Type B pancreatic cell (in vitro differentiated cells): ENCODE measurements around the gene METTL26. TPM values are rescaled to one million over a fixed set of nuclear protein-coding genes. Genes with fewer than 3 reads are reported as not detected.

ENCODE experiments used
- DNase-seq: peaks from one replicate; pipeline ENCODE4 v3.0.0; 2021; ENCODE audit warnings: mixed read lengths; ENCODE audit not compliant: unreplicated experiment; ENCODE audit errors: extremely low spot score
- H3K27ac Mint-ChIP-seq: 2 replicates; pipeline ENCODE4 v1.8.0; 2021; ENCODE audit warnings: mild to moderate bottlenecking, mixed read lengths
- H3K27me3 Mint-ChIP-seq: 2 replicates; pipeline ENCODE4 v1.8.0; 2021; ENCODE audit warnings: mixed read lengths
- H3K36me3 Mint-ChIP-seq: 2 replicates; pipeline ENCODE4 v1.8.0; 2021; ENCODE audit warnings: mixed read lengths
- H3K4me1 Mint-ChIP-seq: one replicate; pipeline ENCODE4 v1.8.0; 2021; ENCODE audit warnings: mixed read lengths; ENCODE audit not compliant: unreplicated experiment
- H3K4me3 Mint-ChIP-seq: 2 replicates; pipeline ENCODE4 v1.8.0; 2021; ENCODE audit warnings: mild to moderate bottlenecking, mixed read lengths
- H3K9me3 Mint-ChIP-seq: 2 replicates; pipeline ENCODE4 v1.8.0; 2021; ENCODE audit warnings: mixed read lengths
- total RNA-seq: library from RNA; stranded (reverse); gene quantifications from 2 replicates; pipeline ENCODE4 v1.2.1, GENCODE V29; 2021; ENCODE audit warnings: low replicate concordance
- TF ChIP-seq, protein P1 (sequence below): fragments of 200-600 bp; sonication (generic); conservative IDR thresholded peaks from 2 replicates; pipeline ENCODE4 v1.5.0; 2021; ENCODE audit warnings: antibody characterized with exemption, mild to moderate bottlenecking

METTL26 gene
- total RNA-seq, 1 donor from 2014 or later: 77.0 TPM

DNA sequence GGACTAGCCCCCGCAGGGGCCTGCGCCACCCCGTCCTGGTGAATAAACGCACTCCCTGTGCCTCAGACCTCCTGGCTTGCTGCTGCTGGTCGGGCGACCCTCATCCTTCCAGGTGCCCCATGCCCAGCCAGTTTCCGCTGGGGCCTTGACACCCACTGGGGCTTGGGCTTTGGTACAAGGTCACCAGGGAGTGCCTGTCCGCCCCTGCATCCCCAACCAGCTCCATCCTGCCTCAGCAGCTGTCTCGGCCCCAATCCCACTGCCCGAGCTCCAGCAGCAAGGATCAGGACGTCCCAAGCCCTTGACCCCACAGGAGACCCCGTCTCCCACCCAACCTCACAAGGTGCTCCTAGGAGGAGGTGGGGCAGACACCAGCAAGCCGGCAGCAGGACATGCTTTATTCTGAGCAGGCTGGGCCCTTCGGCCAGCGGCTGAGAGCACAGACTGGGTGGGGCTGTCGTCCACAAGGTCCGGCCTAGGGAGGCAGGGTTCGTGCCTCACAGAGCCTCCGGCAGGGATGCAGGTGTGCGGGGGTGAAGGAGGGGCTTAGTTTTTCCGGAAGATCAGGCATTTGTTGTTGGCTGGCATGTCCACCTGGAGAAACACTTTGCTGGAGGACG is 1.9 kb downstream of the METTL26 start:
- TF ChIP-seq, protein P1, sequence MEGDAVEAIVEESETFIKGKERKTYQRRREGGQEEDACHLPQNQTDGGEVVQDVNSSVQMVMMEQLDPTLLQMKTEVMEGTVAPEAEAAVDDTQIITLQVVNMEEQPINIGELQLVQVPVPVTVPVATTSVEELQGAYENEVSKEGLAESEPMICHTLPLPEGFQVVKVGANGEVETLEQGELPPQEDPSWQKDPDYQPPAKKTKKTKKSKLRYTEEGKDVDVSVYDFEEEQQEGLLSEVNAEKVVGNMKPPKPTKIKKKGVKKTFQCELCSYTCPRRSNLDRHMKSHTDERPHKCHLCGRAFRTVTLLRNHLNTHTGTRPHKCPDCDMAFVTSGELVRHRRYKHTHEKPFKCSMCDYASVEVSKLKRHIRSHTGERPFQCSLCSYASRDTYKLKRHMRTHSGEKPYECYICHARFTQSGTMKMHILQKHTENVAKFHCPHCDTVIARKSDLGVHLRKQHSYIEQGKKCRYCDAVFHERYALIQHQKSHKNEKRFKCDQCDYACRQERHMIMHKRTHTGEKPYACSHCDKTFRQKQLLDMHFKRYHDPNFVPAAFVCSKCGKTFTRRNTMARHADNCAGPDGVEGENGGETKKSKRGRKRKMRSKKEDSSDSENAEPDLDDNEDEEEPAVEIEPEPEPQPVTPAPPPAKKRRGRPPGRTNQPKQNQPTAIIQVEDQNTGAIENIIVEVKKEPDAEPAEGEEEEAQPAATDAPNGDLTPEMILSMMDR: no peak
- Mint-ChIP-seq H3K27me3 (peaks cover 6% of the 10 kb centered on the region), H3K36me3 (no peaks in the 10 kb centered on the region), H3K27ac (no peak overlapping the region), H3K4me3 (peak overlapping the region; percentile 79), H3K9me3 (no peaks in the 10 kb centered on the region), H3K4me1 (peaks cover 8% of the 10 kb centered on the region)
- no peak for DNase-seq

- H3K4me1 Mint-ChIP-seq: peaks cover 10% of the 10 kb centered on the region
- H3K27me3 Mint-ChIP-seq: peaks cover 6% of the 10 kb centered on the region
- no peaks in the 10 kb centered on the region for H3K9me3 Mint-ChIP-seq
- no peak overlapping the region for H3K27ac Mint-ChIP-seq
- H3K4me3 Mint-ChIP-seq: no peak overlapping the region
- DNase-seq: no peak
- TF ChIP-seq, protein P1: no peak
- H3K36me3 Mint-ChIP-seq: no peaks in the 10 kb centered on the region
Measured at GRCh38 chr16:633336-634050, 2.6 kb downstream of the METTL26 start.

DNA sequence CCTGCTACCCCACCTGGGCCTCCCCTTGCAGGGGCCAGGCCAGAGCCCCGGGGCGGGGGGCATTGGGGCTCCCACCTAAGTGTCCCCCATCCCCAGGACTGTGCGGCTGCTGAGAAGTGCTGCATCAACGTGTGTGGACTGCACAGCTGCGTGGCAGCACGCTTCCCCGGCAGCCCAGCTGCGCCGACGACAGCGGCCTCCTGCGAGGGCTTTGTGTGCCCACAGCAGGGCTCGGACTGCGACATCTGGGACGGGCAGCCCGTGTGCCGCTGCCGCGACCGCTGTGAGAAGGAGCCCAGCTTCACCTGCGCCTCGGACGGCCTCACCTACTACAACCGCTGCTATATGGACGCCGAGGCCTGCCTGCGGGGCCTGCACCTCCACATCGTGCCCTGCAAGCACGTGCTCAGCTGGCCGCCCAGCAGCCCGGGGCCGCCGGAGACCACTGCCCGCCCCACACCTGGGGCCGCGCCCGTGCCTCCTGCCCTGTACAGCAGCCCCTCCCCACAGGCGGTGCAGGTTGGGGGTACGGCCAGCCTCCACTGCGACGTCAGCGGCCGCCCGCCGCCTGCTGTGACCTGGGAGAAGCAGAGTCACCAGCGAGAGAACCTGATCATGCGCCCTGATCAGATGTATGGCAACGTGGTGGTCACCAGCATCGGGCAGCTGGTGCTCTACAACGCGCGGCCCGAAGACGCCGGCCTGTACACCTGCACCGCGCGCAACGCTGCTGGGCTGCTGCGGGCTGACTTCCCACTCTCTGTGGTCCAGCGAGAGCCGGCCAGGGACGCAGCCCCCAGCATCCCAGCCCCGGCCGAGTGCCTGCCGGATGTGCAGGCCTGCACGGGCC is 3.4 kb downstream of the METTL26 start:
- H3K36me3 Mint-ChIP-seq: no peaks in the 10 kb centered on the region
- DNase-seq: no peak
- TF ChIP-seq, protein P1: no peak
- peaks cover 6% of the 10 kb centered on the region for H3K27me3 Mint-ChIP-seq
- peaks cover 10% of the 10 kb centered on the region for H3K4me1 Mint-ChIP-seq
- H3K27ac Mint-ChIP-seq: no peak overlapping the region
- H3K9me3 Mint-ChIP-seq: no peaks in the 10 kb centered on the region
- no peak overlapping the region for H3K4me3 Mint-ChIP-seq

- H3K36me3 Mint-ChIP-seq: no peaks in the 10 kb centered on the region
Measured at GRCh38 chr16:631808-632358, 4.2 kb downstream of the METTL26 start.

More at GRCh38 chr16:631808-632358, 4.2 kb downstream of the METTL26 start:
- no peaks in the 10 kb centered on the region for H3K9me3 Mint-ChIP-seq
- H3K27ac Mint-ChIP-seq: no peak overlapping the region
- TF ChIP-seq, protein P1: no peak
- peaks cover 10% of the 10 kb centered on the region for H3K4me1 Mint-ChIP-seq
- H3K27me3 Mint-ChIP-seq: peaks cover 6% of the 10 kb centered on the region
- H3K4me3 Mint-ChIP-seq: peak overlapping the region; percentile 28
- DNase-seq: no peak
